Prostate gland (tissue), 2 donors: ENCODE results near the gene EGLN3.
A peak's percentile ranks its signal among the peaks of the same experiment; 100 is the strongest.

Source experiments
- CTCF ChIP-seq, 4 experiments: fragments of 200-600 bp in 2 of 4; fragments of 450-650 bp in 2 of 4; sonication (generic) in 2 of 4; IDR thresholded peaks; 1 replicate in 3 of 4; 2 replicates in 1 of 4; pipeline ENCODE4 v1.5.1; 2016 to 2019; ENCODE audit warnings: antibody characterized with exemption in 4 of 4, mild to moderate bottlenecking in 2 of 4, moderate library complexity in 2 of 4
- POLR2A ChIP-seq: fragments of 450-650 bp; IDR thresholded peaks from one replicate; pipeline ENCODE4 v1.6.1; 2016; ENCODE audit warnings: antibody characterized with exemption, mild to moderate bottlenecking
- POLR2AphosphoS5 ChIP-seq: sonication (generic); formaldehyde crosslinking; IDR thresholded peaks from one replicate; pipeline ENCODE4 v1.6.1; 2017; ENCODE audit warnings: antibody characterized with exemption

DNA sequence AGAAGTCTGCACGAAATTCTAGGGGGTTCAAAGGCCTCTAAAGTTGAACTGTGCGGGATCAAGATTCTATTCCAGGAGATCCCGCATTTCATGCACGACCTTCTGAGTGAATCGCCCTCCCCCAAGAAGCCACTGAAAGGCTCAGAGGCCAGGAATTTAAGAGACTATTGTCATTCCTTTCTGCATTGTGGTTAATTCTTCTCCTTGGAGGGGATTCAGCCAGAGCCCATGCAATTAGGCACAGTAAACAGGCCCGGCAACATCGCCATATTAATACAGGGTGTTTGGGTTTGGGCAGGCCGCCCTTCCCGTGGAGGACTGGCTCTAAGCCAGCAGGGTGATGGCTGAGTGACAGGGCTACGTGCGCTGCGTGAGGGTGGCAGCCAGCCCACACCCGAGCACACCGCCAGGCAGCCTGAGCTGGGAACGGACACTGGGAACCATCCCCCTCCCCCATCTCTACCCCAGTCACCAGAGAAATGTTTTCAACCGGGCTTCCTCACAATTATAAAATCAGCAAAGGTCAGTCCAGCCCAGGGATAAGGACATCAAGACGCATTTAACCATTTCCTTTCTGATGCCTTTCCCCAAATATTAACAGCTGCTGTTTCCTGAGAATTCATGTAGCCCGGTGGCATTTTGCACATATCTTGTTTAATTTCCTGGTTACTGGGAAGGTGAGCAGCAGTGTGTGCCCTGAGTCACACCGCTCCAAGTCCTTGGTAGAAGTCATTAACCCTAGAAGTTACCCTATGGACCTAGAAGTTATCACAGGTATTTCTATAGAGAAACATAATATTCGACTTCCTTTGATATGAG is 12.5 kb downstream of the EGLN3 start:
- no peak for TF ChIP-seq CTCF (IDR thresholded peaks at IDR 0.05)
- TF ChIP-seq POLR2A, result no peak
- TF ChIP-seq POLR2AphosphoS5, result peak; percentile 61
